ENCODE data around the gene URAD. TPM values are rescaled to one million over a fixed set of nuclear protein-coding genes. Genes with fewer than 3 reads are reported as not detected.

The URAD gene
- total RNA-seq, 1 donor from 2014 or later = 0.26 TPM

- Mint-ChIP-seq H3K27me3 (ENCODE audit: low read depth) (peaks cover 73% of the 10 kb centered on the region), H3K36me3 (ENCODE audit: low read depth) (no peaks in the 10 kb centered on the region)
Measured at GRCh38 chr13:27991881-27992280, 3.4 kb upstream of the URAD start.

GRCh38 chr13:27985600-27985999 is 2.9 kb downstream of the URAD start:
- Mint-ChIP-seq H3K4me3 (no peak overlapping the region), H3K4me1 (no peaks in the 10 kb centered on the region), H3K27me3 (ENCODE audit: low read depth) (peaks cover 92% of the 10 kb centered on the region), H3K27ac (ENCODE audit: unreplicated experiment) (no peak overlapping the region), H3K9me3 (no peaks in the 10 kb centered on the region), H3K36me3 (ENCODE audit: low read depth) (no peaks in the 10 kb centered on the region)
- DNase-seq (ENCODE audit: low read depth, low spot score) = no peak
- TF ChIP-seq CTCF (conservative IDR thresholded peaks at IDR 0.05) = no peak

More at GRCh38 chr13:27991881-27992280, 3.4 kb upstream of the URAD start:
- no peak overlapping the region for H3K27ac Mint-ChIP-seq (ENCODE audit: unreplicated experiment)
- no peak for DNase-seq (ENCODE audit: low read depth, low spot score)
- no peak overlapping the region for H3K4me3 Mint-ChIP-seq
- no peak for TF ChIP-seq CTCF (conservative IDR thresholded peaks at IDR 0.05)
- H3K9me3 Mint-ChIP-seq = no peaks in the 10 kb centered on the region
- no peaks in the 10 kb centered on the region for H3K4me1 Mint-ChIP-seq

- no peaks in the 10 kb centered on the region for H3K9me3 Mint-ChIP-seq
- no peak for DNase-seq (ENCODE audit: low read depth, low spot score)
- no peaks in the 10 kb centered on the region for H3K36me3 Mint-ChIP-seq (ENCODE audit: low read depth)
- TF ChIP-seq CTCF (conservative IDR thresholded peaks at IDR 0.05) = no peak
- no peak overlapping the region for H3K4me3 Mint-ChIP-seq
- no peak overlapping the region for H3K27ac Mint-ChIP-seq (ENCODE audit: unreplicated experiment)
- peaks cover 4% of the 10 kb centered on the region for H3K4me1 Mint-ChIP-seq
- H3K27me3 Mint-ChIP-seq (ENCODE audit: low read depth) = peaks cover 91% of the 10 kb centered on the region
Measured at GRCh38 chr13:27982361-27982760, 6.1 kb downstream of the URAD start.

- Mint-ChIP-seq H3K27me3 (ENCODE audit: low read depth) (peaks cover 91% of the 10 kb centered on the region), H3K4me3 (no peak overlapping the region), H3K9me3 (no peaks in the 10 kb centered on the region), H3K36me3 (ENCODE audit: low read depth) (no peaks in the 10 kb centered on the region), H3K27ac (ENCODE audit: unreplicated experiment) (no peak overlapping the region), H3K4me1 (peaks cover 4% of the 10 kb centered on the region)
- no peak for TF ChIP-seq CTCF (conservative IDR thresholded peaks at IDR 0.05)
- no peak for DNase-seq (ENCODE audit: low read depth, low spot score)
Measured at GRCh38 chr13:27981006-27981708, 7.3 kb downstream of the URAD start.

GRCh38 chr13:27980280-27980998 is 8.1 kb downstream of the URAD start:
- no peak for DNase-seq (ENCODE audit: low read depth, low spot score)
- no peaks in the 10 kb centered on the region for H3K36me3 Mint-ChIP-seq (ENCODE audit: low read depth)
- peaks cover 91% of the 10 kb centered on the region for H3K27me3 Mint-ChIP-seq (ENCODE audit: low read depth)
- peaks cover 4% of the 10 kb centered on the region for H3K4me1 Mint-ChIP-seq
- no peaks in the 10 kb centered on the region for H3K9me3 Mint-ChIP-seq
- H3K27ac Mint-ChIP-seq (ENCODE audit: unreplicated experiment) = no peak overlapping the region
- no peak for TF ChIP-seq CTCF (conservative IDR thresholded peaks at IDR 0.05)
- no peak overlapping the region for H3K4me3 Mint-ChIP-seq

Data from neural crest cell (in vitro differentiated cells).